ENCODE data around the gene STX8.

The STX8 gene

GRCh38 chr17:9241774-9242496 is 333.7 kb downstream of the STX8 start:
- H3K9me3 ChIP-seq (ENCODE audit: control insufficient read depth, insufficient read depth, low read depth, low read length), result no peaks in the 10 kb centered on the region
- TF ChIP-seq ZNF18 (tag by site-specific recombination; IDR thresholded peaks at IDR 0.05), result no peak
- TF ChIP-seq ZXDB (tag by site-specific recombination; IDR thresholded peaks at IDR 0.05), result no peak
- no peak for TF ChIP-seq ZNF585B (tag by site-specific recombination; IDR thresholded peaks at IDR 0.05)
- TF ChIP-seq ZNF239 (tag by site-specific recombination; IDR thresholded peaks at IDR 0.05), result no peak
- TF ChIP-seq ZNF747 (tag by site-specific recombination; IDR thresholded peaks at IDR 0.05), result no peak
- TF ChIP-seq ZNF157 (tag by site-specific recombination; IDR thresholded peaks at IDR 0.05), result no peak
- TF ChIP-seq ZNF391 (tag by site-specific recombination; IDR thresholded peaks at IDR 0.05; ENCODE audit: borderline replicate concordance, low read depth), result no peak
- TF ChIP-seq ZNF654 (tag by site-specific recombination; IDR thresholded peaks at IDR 0.05; ENCODE audit: low read depth), result no peak
- no peak for TF ChIP-seq ZNF626 (tag by site-specific recombination; IDR thresholded peaks at IDR 0.05)
- ChIA-PET POLR2A (no interaction called here), CTCF (interaction anchor here (1.4 kb wide), 1 partner anchor 10 kb away, joined by 6 read pairs; no protein-coding TSS in a partner anchor)
- H3K4me1 ChIP-seq (ENCODE audit: control insufficient read depth, insufficient read depth, low read length), result peaks cover 17% of the 10 kb centered on the region
- H3K4me3 ChIP-seq (ENCODE audit: low read depth, low read length), result no peak overlapping the region
- H3K27ac ChIP-seq (ENCODE audit: extremely low read depth, low read depth, low read length), result no peak overlapping the region
- H3K36me3 ChIP-seq (ENCODE audit: control insufficient read depth in 2 of 2, insufficient read depth in 1 of 2, low read length in 2 of 2), result no peaks in the 10 kb centered on the region

DNA sequence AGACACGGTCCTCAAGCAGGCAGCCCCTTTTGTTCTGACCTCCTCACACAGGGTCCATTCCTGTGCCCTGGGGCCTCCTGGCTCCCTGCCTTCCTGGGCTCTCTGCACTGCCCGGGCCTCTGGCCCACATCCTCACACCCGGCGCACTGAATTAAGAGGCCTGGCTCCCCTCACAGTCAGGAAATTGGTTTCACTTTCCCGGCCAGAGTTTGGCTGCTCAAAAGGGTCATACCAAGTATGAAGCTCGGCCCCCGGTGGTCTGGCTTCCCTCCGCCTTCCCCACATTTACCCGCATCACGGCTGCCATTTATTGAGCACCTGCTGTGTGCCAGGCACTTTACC is 334.3 kb downstream of the STX8 start:
- ChIA-PET CTCF (interaction anchor here (0.8 to 1.4 kb wide), 3 partner anchors 11 to 281 kb away, joined by 4 to 6 read pairs (median 4); no protein-coding TSS in a partner anchor), POLR2A (interaction anchor here (0.8 to 2.0 kb wide), 5 partner anchors 9 to 334 kb away, joined by 3 to 6 read pairs (median 5); partner anchors contain the start of genes NTN1 and STX8)
- TF ChIP-seq ZFP41 (tag by site-specific recombination; IDR thresholded peaks at IDR 0.05; ENCODE audit: borderline replicate concordance), result no peak
- no peak for TF ChIP-seq ZNF366 (tag by site-specific recombination; conservative IDR thresholded peaks at IDR 0.05)
- TF ChIP-seq, protein P1, sequence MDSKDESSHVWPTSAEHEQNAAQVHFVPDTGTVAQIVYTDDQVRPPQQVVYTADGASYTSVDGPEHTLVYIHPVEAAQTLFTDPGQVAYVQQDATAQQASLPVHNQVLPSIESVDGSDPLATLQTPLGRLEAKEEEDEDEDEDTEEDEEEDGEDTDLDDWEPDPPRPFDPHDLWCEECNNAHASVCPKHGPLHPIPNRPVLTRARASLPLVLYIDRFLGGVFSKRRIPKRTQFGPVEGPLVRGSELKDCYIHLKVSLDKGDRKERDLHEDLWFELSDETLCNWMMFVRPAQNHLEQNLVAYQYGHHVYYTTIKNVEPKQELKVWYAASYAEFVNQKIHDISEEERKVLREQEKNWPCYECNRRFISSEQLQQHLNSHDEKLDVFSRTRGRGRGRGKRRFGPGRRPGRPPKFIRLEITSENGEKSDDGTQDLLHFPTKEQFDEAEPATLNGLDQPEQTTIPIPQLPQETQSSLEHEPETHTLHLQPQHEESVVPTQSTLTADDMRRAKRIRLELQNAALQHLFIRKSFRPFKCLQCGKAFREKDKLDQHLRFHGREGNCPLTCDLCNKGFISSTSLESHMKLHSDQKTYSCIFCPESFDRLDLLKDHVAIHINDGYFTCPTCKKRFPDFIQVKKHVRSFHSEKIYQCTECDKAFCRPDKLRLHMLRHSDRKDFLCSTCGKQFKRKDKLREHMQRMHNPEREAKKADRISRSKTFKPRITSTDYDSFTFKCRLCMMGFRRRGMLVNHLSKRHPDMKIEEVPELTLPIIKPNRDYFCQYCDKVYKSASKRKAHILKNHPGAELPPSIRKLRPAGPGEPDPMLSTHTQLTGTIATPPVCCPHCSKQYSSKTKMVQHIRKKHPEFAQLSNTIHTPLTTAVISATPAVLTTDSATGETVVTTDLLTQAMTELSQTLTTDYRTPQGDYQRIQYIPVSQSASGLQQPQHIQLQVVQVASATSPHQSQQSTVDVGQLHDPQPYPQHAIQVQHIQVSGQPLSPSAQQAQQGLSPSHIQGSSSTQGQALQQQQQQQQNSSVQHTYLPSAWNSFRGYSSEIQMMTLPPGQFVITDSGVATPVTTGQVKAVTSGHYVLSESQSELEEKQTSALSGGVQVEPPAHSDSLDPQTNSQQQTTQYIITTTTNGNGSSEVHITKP (tag by site-specific recombination; IDR thresholded peaks at IDR 0.05), result peak; percentile 38; the same call in 1 of the 2 replicates
- no peak for TF ChIP-seq PBX3 (CRISPR knock-in tag; IDR thresholded peaks at IDR 0.05)
- no peak for TF ChIP-seq GFI1B (tag by site-specific recombination; IDR thresholded peaks at IDR 0.05)
- 0 out of 2 replicates have a peak, but pooled peaks have one; percentile 13 for TF ChIP-seq ZBTB20 (tag by site-specific recombination; IDR thresholded peaks at IDR 0.05)
- no peak for TF ChIP-seq ZNF239 (tag by site-specific recombination; IDR thresholded peaks at IDR 0.05)
- TF ChIP-seq WT1 (tag by site-specific recombination; IDR thresholded peaks at IDR 0.05), result no peak
- TF ChIP-seq ZBTB10 (tag by site-specific recombination; IDR thresholded peaks at IDR 0.05), result no peak
- TF ChIP-seq ZNF785 (tag by site-specific recombination; IDR thresholded peaks at IDR 0.05), result no peak
- TF ChIP-seq, protein P2, sequence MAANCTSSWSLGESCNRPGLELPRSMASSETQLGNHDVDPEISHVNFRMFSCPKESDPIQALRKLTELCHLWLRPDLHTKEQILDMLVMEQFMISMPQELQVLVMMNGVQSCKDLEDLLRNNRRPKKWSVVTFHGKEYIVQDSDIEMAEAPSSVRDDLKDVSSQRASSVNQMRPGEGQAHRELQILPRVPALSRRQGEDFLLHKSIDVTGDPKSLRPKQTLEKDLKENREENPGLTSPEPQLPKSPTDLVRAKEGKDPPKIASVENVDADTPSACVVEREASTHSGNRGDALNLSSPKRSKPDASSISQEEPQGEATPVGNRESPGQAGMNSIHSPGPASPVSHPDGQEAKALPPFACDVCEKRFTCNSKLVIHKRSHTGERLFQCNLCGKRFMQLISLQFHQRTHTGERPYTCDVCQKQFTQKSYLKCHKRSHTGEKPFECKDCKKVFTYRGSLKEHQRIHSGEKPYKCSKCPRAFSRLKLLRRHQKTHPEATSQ (tag by site-specific recombination; IDR thresholded peaks at IDR 0.05), result no peak
- Histone ChIP-seq H3K9me3 (ENCODE audit: control insufficient read depth, insufficient read depth, low read depth, low read length) (no peaks in the 10 kb centered on the region), H3K27ac (ENCODE audit: extremely low read depth, low read depth, low read length) (peak overlapping the region; percentile 85), H3K4me1 (ENCODE audit: control insufficient read depth, insufficient read depth, low read length) (peaks cover 17% of the 10 kb centered on the region), H3K4me3 (ENCODE audit: low read depth, low read length) (no peak overlapping the region), H3K36me3 (ENCODE audit: control insufficient read depth in 2 of 2, insufficient read depth in 1 of 2, low read length in 2 of 2) (no peaks in the 10 kb centered on the region)

All from HEK293 (cell line).